ENCODE results near the gene CHD3.
A peak's percentile ranks its signal among the peaks of the same experiment; 100 is the strongest.

The CHD3 gene

GRCh38 chr17:7841915-7842379 is 46.6 kb upstream of the CHD3 start (continued):
- TF ChIP-seq CTCF (tag by site-specific recombination; IDR thresholded peaks at IDR 0.05) (0 out of 2 replicates have a peak, but pooled peaks have one; percentile 6), ZNF341 (tag by site-specific recombination; IDR thresholded peaks at IDR 0.05; ENCODE audit: low read depth) (peak; percentile 17; the same call in 1 of the 2 replicates), ZNF398 (tag by site-specific recombination; IDR thresholded peaks at IDR 0.05) (no peak; the same call in 1 of the 2 replicates), PRDM10 (tag by site-specific recombination; IDR thresholded peaks at IDR 0.05) (peak; percentile 77), ZBTB1 (tag by site-specific recombination; IDR thresholded peaks at IDR 0.05) (peak; percentile 44; the same call in 1 of the 2 replicates), ZNF335 (tag by site-specific recombination; conservative IDR thresholded peaks at IDR 0.05) (peak; percentile 94), KLF8 (tag by site-specific recombination; IDR thresholded peaks at IDR 0.05) (peak; percentile 7), KLF1 (tag by site-specific recombination; IDR thresholded peaks at IDR 0.05) (no peak), GFI1B (tag by site-specific recombination; IDR thresholded peaks at IDR 0.05) (no peak), ZNF660 (tag by site-specific recombination; IDR thresholded peaks at IDR 0.05) (peak; percentile 70), ZXDB (tag by site-specific recombination; IDR thresholded peaks at IDR 0.05) (peak; percentile 60), GLI4 (tag by site-specific recombination; IDR thresholded peaks at IDR 0.05) (no peak), REST (tag by site-specific recombination; IDR thresholded peaks at IDR 0.05) (no peak), ZNF561 (tag by site-specific recombination; IDR thresholded peaks at IDR 0.05; ENCODE audit: borderline replicate concordance) (0 out of 2 replicates have a peak, but pooled peaks have one; percentile 52), PATZ1 (tag by site-specific recombination; IDR thresholded peaks at IDR 0.05) (peak; percentile 65), ZNF629 (tag by site-specific recombination; IDR thresholded peaks at IDR 0.05) (peak; percentile 40; the same call in 1 of the 2 replicates), KLF16 (tag by site-specific recombination; IDR thresholded peaks at IDR 0.05) (peak; percentile 8; the same call in 1 of the 2 replicates), ZNF37A (tag by site-specific recombination; IDR thresholded peaks at IDR 0.05) (no peak), INSM2 (tag by site-specific recombination; IDR thresholded peaks at IDR 0.05) (no peak; the same call in 1 of the 2 replicates), ZNF768 (tag by site-specific recombination; IDR thresholded peaks at IDR 0.05) (no peak), ZNF184 (tag by site-specific recombination; IDR thresholded peaks at IDR 0.05) (peak; percentile 22; the same call in 1 of the 2 replicates), ZNF311 (tag by site-specific recombination; IDR thresholded peaks at IDR 0.05; ENCODE audit: borderline replicate concordance) (no peak), ZNF670 (tag by site-specific recombination; IDR thresholded peaks at IDR 0.05; ENCODE audit: low read depth) (no peak), ZFP37 (tag by site-specific recombination; IDR thresholded peaks at IDR 0.05) (no peak), ZNF600 (tag by site-specific recombination; IDR thresholded peaks at IDR 0.05) (0 out of 2 replicates have a peak, but pooled peaks have one; percentile 14), YY2 (tag by site-specific recombination; IDR thresholded peaks at IDR 0.05) (no peak)
